ENCODE data around the gene SOX13.

GRCh38 chr1:204121840-204122555 is 49.1 kb downstream of the SOX13 start:
- no peak for TF ChIP-seq POLR2A (IDR thresholded peaks at IDR 0.05)
- no peak for TF ChIP-seq CTCF (IDR thresholded peaks at IDR 0.05)
- no peak for TF ChIP-seq POLR2AphosphoS5 (IDR thresholded peaks at IDR 0.05)
- TF ChIP-seq EP300 (IDR thresholded peaks at IDR 0.05) = no peak
